GM23338 (cell line): ENCODE results near the gene MAPK8. TPM values are rescaled to one million over a fixed set of nuclear protein-coding genes. Genes with fewer than 3 reads are reported as not detected.

Source experiments
- ATAC-seq: fragments of 200-7000 bp; cut with Tn5 transposase; 3 replicates; pipeline ENCODE4 v1.9.1; 2020
- DNase-seq: peaks from one replicate; pipeline ENCODE4 v3.0.0-alpha.2; 2015; ENCODE audit warnings: low spot score
- H2AFZ ChIP-seq: fragments of 200-600 bp; sonication (generic); 2 replicates; pipeline ENCODE4 v1.8.0; 2016; ENCODE audit warnings: antibody characterized with exemption, mild to moderate bottlenecking, moderate library complexity
- H3F3A ChIP-seq: fragments of 200-600 bp; sonication (generic); replicated peaks from 2 replicates; pipeline ENCODE4 v1.8.0; 2017; ENCODE audit warnings: antibody characterized with exemption, mixed run types, low read depth
- H3K27ac ChIP-seq: fragments of 200-600 bp; sonication (generic); 2 replicates; pipeline ENCODE4 v1.6.1; 2016; ENCODE audit warnings: low read depth
- H3K27me3 ChIP-seq: fragments of 200-600 bp; sonication (generic); 2 replicates; pipeline ENCODE4 v1.8.0; 2016; ENCODE audit warnings: mild to moderate bottlenecking, mixed run types, moderate library complexity; ENCODE audit not compliant: insufficient read depth
- H3K36me3 ChIP-seq: fragments of 200-600 bp; sonication (generic); 2 replicates; pipeline ENCODE4 v1.8.0; 2016; ENCODE audit warnings: mild to moderate bottlenecking; ENCODE audit not compliant: insufficient read depth
- H3K4me1 ChIP-seq: fragments of 200-600 bp; sonication (generic); 2 replicates; pipeline ENCODE4 v1.8.0; 2016; ENCODE audit warnings: mild to moderate bottlenecking, moderate library complexity; ENCODE audit not compliant: insufficient read depth
- H3K4me2 ChIP-seq: fragments of 200-600 bp; sonication (generic); 2 replicates; pipeline ENCODE4 v1.7.1; 2017; ENCODE audit warnings: mixed run types
- H3K4me3 ChIP-seq: fragments of 200-600 bp; sonication (generic); 2 replicates; pipeline ENCODE4 v1.6.1; 2016; ENCODE audit warnings: mixed run types
- H3K79me2 ChIP-seq: fragments of 200-600 bp; sonication (generic); replicated peaks from 2 replicates; pipeline ENCODE4 v1.8.0; 2017; ENCODE audit warnings: mild to moderate bottlenecking; ENCODE audit not compliant: insufficient read depth
- H3K9me2 ChIP-seq: fragments of 200-600 bp; sonication (generic); 2 replicates; pipeline ENCODE4 v1.8.0; 2017; ENCODE audit not compliant: insufficient read depth
- H4K20me1 ChIP-seq: fragments of 200-600 bp; sonication (generic); replicated peaks from 2 replicates; pipeline ENCODE4 v1.8.0; 2017; ENCODE audit warnings: mild to moderate bottlenecking; ENCODE audit not compliant: insufficient read depth
- H3K27ac Mint-ChIP-seq: 2 replicates; pipeline ENCODE4 v1.8.0; 2020; ENCODE audit warnings: inconsistent platforms, mild to moderate bottlenecking, moderate library complexity, mixed read lengths
- H3K27me3 Mint-ChIP-seq: 3 replicates; pipeline ENCODE4 v1.8.0; 2022; ENCODE audit warnings: low read depth, mild to moderate bottlenecking, moderate library complexity, mixed read lengths, inconsistent platforms; ENCODE audit not compliant: insufficient read depth, poor library complexity
- H3K36me3 Mint-ChIP-seq: 3 replicates; pipeline ENCODE4 v1.8.0; 2021; ENCODE audit warnings: low read depth, mild to moderate bottlenecking, inconsistent platforms, moderate library complexity, mixed read lengths
- H3K4me1 Mint-ChIP-seq: 3 replicates; pipeline ENCODE4 v1.8.0; 2020; ENCODE audit warnings: mild to moderate bottlenecking, inconsistent platforms, mixed read lengths
- H3K4me3 Mint-ChIP-seq: 3 replicates; pipeline ENCODE4 v1.8.0; 2021; ENCODE audit warnings: moderate library complexity, mild to moderate bottlenecking, inconsistent platforms, mixed read lengths
- H3K9me3 Mint-ChIP-seq: 3 replicates; pipeline ENCODE4 v1.8.0; 2020; ENCODE audit warnings: moderate library complexity, mild to moderate bottlenecking, inconsistent platforms, mixed read lengths
- CREB1 ChIP-seq: fragments of 250-450 bp; sonication (Bioruptor Pico); IDR thresholded peaks from 2 replicates; pipeline ENCODE4 v1.5.0; 2020; ENCODE audit warnings: low read depth, mild to moderate bottlenecking, moderate library complexity
- EZH2 ChIP-seq: fragments of 200-600 bp; sonication (generic); IDR thresholded peaks from one replicate; pipeline ENCODE4 v1.8.0; 2017; ENCODE audit warnings: antibody characterized with exemption, mild to moderate bottlenecking, low read depth; ENCODE audit not compliant: unreplicated experiment
- EZH2phosphoT487 ChIP-seq: fragments of 200-600 bp; sonication (generic); IDR thresholded peaks from one replicate; pipeline ENCODE4 v1.8.1; 2018; ENCODE audit warnings: antibody characterized with exemption; ENCODE audit not compliant: unreplicated experiment
- JUNB ChIP-seq: IDR thresholded peaks from one replicate; pipeline ENCODE4 v1.6.1; 2016; ENCODE audit warnings: antibody characterized with exemption; ENCODE audit not compliant: unreplicated experiment
- NANOG ChIP-seq: IDR thresholded peaks from 2 replicates; pipeline ENCODE4 v1.6.1; 2016; ENCODE audit warnings: antibody characterized with exemption, borderline replicate concordance
- POLR2AphosphoS5 ChIP-seq: IDR thresholded peaks from 2 replicates; pipeline ENCODE4 v1.6.1; 2016; ENCODE audit warnings: antibody characterized with exemption, low read depth
- STAT1 ChIP-seq: IDR thresholded peaks from one replicate; pipeline ENCODE4 v1.6.1; 2016; ENCODE audit warnings: antibody characterized with exemption; ENCODE audit not compliant: unreplicated experiment
- ZNF114 ChIP-seq: fragments of 250-450 bp; sonication (Bioruptor Pico); IDR thresholded peaks from 2 replicates; pipeline ENCODE4 v1.5.0; 2020; ENCODE audit warnings: mild to moderate bottlenecking, moderate library complexity
- ZNF331 ChIP-seq: fragments of 250-450 bp; sonication (Bioruptor Pico); IDR thresholded peaks from 2 replicates; pipeline ENCODE4 v1.5.0; 2020; ENCODE audit warnings: low read depth, mild to moderate bottlenecking, moderate library complexity
- polyA plus RNA-seq: library from polyadenylated mRNA; unstranded; fragments of >200 nt; fragmentation: Nextera tagmentation; extraction: Ambion mirVana; gene quantifications from 2 replicates; pipeline ENCODE4 v1.2.1, GENCODE V29; 2016
- total RNA-seq: library from RNA; depleted of rRNA; stranded (reverse); fragments of >200 nt; shearing (Covaris generic); gene quantifications from 2 replicates; pipeline ENCODE4 v1.2.3, GENCODE V29; 2014
- TF ChIP-seq, protein P1 (sequence below): IDR thresholded peaks from one replicate; pipeline ENCODE4 v1.6.1; 2018; ENCODE audit warnings: antibody characterized with exemption; ENCODE audit not compliant: unreplicated experiment
- TF ChIP-seq, protein P2 (sequence below): IDR thresholded peaks from 2 replicates; pipeline ENCODE4 v1.6.1; 2016; ENCODE audit warnings: antibody characterized with exemption
- TF ChIP-seq, protein P3 (sequence below): fragments of 250-450 bp; sonication (Bioruptor Pico); IDR thresholded peaks from 2 replicates; pipeline ENCODE4 v1.5.0; 2020; ENCODE audit warnings: mild to moderate bottlenecking, moderate library complexity
- TF ChIP-seq, protein P4 (sequence below), 2 experiments: fragments of 200-600 bp in 1 of 2; sonication (generic) in 1 of 2; conservative IDR thresholded peaks; 2 replicates each; pipeline versions ENCODE4 v1.5.1 to v1.6.1; 2016 to 2017; ENCODE audit warnings: antibody characterized with exemption in 2 of 2, low read depth in 2 of 2, mild to moderate bottlenecking in 2 of 2, moderate library complexity in 1 of 2

Gene MAPK8
- total and polyA plus RNA-seq, 2 experiments from 2014 or later = 52.4 to 73.6 TPM

DNA sequence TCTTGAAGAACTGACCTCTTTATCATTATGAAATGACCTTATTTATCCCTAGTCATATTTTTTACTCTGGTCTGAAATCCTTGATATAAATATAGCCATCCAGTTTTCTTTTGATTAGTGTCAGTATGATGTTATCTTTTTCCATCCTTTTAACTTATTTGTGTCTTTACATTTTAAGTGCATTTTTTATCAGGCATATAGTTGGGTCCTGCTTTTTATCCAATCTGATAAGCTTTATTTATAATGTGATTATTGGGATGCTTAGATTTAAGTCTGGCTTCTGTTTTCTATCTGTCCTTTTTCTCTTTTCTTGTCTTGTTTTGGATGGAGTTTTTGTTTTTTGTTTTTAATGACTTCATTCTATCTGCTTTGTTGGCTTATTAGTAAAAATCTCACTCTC lies 179.2 kb downstream of the MAPK8 start:
- Mint-ChIP-seq H3K27ac (no peak overlapping the region), H3K36me3 (no peaks in the 10 kb centered on the region), H3K27me3 (peaks cover 4% of the 10 kb centered on the region), H3K4me1 (peaks cover 26% of the 10 kb centered on the region), H3K9me3 (no peaks in the 10 kb centered on the region; the same call in 2 of the 3 replicates), H3K4me3 (no peak overlapping the region)
- H3K9me2 ChIP-seq = no peaks in the 10 kb centered on the region
- ATAC-seq (no peak), DNase-seq (no peak)
- no peak overlapping the region for H3K27ac ChIP-seq
- no peaks in the 10 kb centered on the region for H3K79me2 ChIP-seq
- no peak overlapping the region for H2AFZ ChIP-seq
- H3K4me2 ChIP-seq = no peak overlapping the region
- no peaks in the 10 kb centered on the region for H3F3A ChIP-seq
- no peak overlapping the region for H3K4me3 ChIP-seq
- H4K20me1 ChIP-seq = no peaks in the 10 kb centered on the region; the same call in 1 of the 2 replicates
- H3K36me3 ChIP-seq = no peaks in the 10 kb centered on the region
- TF ChIP-seq CREB1 (CRISPR knock-in tag) (no peak), EZH2 (no peak), ZNF331 (no peak), STAT1 (no peak), JUNB (no peak), ZNF114 (CRISPR knock-in tag) (no peak), POLR2AphosphoS5 (no peak), EZH2phosphoT487 (no peak), NANOG (no peak)
- TF ChIP-seq, protein P1, sequence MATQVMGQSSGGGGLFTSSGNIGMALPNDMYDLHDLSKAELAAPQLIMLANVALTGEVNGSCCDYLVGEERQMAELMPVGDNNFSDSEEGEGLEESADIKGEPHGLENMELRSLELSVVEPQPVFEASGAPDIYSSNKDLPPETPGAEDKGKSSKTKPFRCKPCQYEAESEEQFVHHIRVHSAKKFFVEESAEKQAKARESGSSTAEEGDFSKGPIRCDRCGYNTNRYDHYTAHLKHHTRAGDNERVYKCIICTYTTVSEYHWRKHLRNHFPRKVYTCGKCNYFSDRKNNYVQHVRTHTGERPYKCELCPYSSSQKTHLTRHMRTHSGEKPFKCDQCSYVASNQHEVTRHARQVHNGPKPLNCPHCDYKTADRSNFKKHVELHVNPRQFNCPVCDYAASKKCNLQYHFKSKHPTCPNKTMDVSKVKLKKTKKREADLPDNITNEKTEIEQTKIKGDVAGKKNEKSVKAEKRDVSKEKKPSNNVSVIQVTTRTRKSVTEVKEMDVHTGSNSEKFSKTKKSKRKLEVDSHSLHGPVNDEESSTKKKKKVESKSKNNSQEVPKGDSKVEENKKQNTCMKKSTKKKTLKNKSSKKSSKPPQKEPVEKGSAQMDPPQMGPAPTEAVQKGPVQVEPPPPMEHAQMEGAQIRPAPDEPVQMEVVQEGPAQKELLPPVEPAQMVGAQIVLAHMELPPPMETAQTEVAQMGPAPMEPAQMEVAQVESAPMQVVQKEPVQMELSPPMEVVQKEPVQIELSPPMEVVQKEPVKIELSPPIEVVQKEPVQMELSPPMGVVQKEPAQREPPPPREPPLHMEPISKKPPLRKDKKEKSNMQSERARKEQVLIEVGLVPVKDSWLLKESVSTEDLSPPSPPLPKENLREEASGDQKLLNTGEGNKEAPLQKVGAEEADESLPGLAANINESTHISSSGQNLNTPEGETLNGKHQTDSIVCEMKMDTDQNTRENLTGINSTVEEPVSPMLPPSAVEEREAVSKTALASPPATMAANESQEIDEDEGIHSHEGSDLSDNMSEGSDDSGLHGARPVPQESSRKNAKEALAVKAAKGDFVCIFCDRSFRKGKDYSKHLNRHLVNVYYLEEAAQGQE = no peak
- TF ChIP-seq, protein P2, sequence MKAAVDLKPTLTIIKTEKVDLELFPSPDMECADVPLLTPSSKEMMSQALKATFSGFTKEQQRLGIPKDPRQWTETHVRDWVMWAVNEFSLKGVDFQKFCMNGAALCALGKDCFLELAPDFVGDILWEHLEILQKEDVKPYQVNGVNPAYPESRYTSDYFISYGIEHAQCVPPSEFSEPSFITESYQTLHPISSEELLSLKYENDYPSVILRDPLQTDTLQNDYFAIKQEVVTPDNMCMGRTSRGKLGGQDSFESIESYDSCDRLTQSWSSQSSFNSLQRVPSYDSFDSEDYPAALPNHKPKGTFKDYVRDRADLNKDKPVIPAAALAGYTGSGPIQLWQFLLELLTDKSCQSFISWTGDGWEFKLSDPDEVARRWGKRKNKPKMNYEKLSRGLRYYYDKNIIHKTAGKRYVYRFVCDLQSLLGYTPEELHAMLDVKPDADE = no peak
- TF ChIP-seq, protein P3, sequence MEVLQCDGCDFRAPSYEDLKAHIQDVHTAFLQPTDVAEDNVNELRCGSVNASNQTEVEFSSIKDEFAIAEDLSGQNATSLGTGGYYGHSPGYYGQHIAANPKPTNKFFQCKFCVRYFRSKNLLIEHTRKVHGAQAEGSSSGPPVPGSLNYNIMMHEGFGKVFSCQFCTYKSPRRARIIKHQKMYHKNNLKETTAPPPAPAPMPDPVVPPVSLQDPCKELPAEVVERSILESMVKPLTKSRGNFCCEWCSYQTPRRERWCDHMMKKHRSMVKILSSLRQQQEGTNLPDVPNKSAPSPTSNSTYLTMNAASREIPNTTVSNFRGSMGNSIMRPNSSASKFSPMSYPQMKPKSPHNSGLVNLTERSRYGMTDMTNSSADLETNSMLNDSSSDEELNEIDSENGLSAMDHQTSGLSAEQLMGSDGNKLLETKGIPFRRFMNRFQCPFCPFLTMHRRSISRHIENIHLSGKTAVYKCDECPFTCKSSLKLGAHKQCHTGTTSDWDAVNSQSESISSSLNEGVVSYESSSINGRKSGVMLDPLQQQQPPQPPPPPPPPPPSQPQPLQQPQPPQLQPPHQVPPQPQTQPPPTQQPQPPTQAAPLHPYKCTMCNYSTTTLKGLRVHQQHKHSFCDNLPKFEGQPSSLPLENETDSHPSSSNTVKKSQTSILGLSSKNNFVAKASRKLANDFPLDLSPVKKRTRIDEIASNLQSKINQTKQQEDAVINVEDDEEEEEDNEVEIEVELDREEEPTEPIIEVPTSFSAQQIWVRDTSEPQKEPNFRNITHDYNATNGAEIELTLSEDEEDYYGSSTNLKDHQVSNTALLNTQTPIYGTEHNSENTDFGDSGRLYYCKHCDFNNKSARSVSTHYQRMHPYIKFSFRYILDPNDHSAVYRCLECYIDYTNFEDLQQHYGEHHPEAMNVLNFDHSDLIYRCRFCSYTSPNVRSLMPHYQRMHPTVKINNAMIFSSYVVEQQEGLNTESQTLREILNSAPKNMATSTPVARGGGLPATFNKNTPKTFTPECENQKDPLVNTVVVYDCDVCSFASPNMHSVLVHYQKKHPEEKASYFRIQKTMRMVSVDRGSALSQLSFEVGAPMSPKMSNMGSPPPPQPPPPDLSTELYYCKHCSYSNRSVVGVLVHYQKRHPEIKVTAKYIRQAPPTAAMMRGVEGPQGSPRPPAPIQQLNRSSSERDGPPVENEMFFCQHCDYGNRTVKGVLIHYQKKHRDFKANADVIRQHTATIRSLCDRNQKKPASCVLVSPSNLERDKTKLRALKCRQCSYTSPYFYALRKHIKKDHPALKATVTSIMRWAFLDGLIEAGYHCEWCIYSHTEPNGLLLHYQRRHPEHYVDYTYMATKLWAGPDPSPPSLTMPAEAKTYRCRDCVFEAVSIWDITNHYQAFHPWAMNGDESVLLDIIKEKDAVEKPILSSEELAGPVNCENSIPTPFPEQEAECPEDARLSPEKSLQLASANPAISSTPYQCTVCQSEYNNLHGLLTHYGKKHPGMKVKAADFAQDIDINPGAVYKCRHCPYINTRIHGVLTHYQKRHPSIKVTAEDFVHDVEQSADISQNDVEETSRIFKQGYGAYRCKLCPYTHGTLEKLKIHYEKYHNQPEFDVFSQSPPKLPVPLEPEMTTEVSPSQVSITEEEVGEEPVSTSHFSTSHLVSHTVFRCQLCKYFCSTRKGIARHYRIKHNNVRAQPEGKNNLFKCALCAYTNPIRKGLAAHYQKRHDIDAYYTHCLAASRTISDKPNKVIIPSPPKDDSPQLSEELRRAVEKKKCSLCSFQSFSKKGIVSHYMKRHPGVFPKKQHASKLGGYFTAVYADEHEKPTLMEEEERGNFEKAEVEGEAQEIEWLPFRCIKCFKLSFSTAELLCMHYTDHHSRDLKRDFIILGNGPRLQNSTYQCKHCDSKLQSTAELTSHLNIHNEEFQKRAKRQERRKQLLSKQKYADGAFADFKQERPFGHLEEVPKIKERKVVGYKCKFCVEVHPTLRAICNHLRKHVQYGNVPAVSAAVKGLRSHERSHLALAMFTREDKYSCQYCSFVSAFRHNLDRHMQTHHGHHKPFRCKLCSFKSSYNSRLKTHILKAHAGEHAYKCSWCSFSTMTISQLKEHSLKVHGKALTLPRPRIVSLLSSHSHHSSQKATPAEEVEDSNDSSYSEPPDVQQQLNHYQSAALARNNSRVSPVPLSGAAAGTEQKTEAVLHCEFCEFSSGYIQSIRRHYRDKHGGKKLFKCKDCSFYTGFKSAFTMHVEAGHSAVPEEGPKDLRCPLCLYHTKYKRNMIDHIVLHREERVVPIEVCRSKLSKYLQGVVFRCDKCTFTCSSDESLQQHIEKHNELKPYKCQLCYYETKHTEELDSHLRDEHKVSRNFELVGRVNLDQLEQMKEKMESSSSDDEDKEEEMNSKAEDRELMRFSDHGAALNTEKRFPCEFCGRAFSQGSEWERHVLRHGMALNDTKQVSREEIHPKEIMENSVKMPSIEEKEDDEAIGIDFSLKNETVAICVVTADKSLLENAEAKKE (CRISPR knock-in tag) = no peak
- TF ChIP-seq, protein P4, sequence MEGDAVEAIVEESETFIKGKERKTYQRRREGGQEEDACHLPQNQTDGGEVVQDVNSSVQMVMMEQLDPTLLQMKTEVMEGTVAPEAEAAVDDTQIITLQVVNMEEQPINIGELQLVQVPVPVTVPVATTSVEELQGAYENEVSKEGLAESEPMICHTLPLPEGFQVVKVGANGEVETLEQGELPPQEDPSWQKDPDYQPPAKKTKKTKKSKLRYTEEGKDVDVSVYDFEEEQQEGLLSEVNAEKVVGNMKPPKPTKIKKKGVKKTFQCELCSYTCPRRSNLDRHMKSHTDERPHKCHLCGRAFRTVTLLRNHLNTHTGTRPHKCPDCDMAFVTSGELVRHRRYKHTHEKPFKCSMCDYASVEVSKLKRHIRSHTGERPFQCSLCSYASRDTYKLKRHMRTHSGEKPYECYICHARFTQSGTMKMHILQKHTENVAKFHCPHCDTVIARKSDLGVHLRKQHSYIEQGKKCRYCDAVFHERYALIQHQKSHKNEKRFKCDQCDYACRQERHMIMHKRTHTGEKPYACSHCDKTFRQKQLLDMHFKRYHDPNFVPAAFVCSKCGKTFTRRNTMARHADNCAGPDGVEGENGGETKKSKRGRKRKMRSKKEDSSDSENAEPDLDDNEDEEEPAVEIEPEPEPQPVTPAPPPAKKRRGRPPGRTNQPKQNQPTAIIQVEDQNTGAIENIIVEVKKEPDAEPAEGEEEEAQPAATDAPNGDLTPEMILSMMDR (conservative IDR thresholded peaks at IDR 0.05; ENCODE audit: low read depth in 2 of 2) = no peak
- H3K4me1 ChIP-seq = peaks cover 25% of the 10 kb centered on the region
- no peaks in the 10 kb centered on the region for H3K27me3 ChIP-seq
